ENCODE results near the gene CDC37L1. TPM values are rescaled to one million over a fixed set of nuclear protein-coding genes. Genes with fewer than 3 reads are reported as not detected.

The CDC37L1 gene
- total RNA-seq, 2 experiments from 2014 or later, result 9.2 to 10.7 TPM

DNA sequence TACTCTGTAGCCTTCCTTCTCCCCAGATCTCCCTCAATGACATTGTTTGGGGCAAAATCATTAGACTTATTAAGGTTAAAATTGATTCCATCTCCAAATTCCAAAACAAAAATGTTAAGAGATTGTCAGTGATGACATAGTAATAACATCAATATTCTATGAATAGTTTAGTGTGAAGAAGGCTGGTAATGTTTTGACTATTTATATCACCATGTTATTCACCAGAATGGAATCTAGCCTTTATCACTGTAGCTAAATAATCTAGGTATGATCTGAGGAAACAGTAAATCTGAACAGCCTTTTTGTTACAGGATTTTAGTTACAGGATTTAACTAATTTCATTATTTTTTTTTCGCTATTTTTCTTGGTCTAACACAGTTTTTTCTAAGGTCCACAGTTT, 18.2 kb upstream of the CDC37L1 start:
- ChIA-PET CTCF (no interaction called here), POLR2A (no interaction called here)
- Mint-ChIP-seq H3K27me3 (peaks cover 8% of the 10 kb centered on the region), H3K9me3 (no peaks in the 10 kb centered on the region), H3K4me1 (peaks cover 41% of the 10 kb centered on the region), H3K4me3 (peak overlapping the region; percentile 85), H3K27ac (no peak overlapping the region), H3K36me3 (ENCODE audit: low read depth) (peaks cover 8% of the 10 kb centered on the region)
- no peak for DNase-seq

DNA sequence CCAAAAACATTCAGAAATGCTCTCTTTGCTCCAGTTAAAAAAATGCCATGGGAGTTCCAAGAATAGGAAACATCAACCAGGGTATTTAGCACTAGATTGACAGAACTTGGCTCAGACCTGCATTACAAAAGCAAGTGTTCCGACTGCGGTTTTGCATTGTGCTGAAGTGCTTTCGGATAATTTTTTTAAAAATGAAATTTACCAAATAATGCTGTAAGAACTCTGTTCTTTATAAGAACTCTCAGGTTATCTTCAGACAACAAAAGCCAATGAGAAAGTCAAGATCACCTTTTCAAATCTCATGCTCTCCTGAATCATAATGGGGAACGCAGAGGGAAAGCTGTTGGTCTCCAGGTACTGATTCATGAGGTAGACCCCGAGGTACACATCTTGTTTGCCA, 17.8 kb upstream of the CDC37L1 start:
- H3K27ac Mint-ChIP-seq, result peak overlapping the region; percentile 91
- H3K9me3 Mint-ChIP-seq, result no peaks in the 10 kb centered on the region
- ChIA-PET POLR2A (no interaction called here), CTCF (no interaction called here)
- H3K36me3 Mint-ChIP-seq (ENCODE audit: low read depth), result peaks cover 8% of the 10 kb centered on the region
- H3K4me3 Mint-ChIP-seq, result peak overlapping the region; percentile 85
- H3K27me3 Mint-ChIP-seq, result peaks cover 8% of the 10 kb centered on the region
- peaks cover 45% of the 10 kb centered on the region for H3K4me1 Mint-ChIP-seq
- no peak for DNase-seq

DNA sequence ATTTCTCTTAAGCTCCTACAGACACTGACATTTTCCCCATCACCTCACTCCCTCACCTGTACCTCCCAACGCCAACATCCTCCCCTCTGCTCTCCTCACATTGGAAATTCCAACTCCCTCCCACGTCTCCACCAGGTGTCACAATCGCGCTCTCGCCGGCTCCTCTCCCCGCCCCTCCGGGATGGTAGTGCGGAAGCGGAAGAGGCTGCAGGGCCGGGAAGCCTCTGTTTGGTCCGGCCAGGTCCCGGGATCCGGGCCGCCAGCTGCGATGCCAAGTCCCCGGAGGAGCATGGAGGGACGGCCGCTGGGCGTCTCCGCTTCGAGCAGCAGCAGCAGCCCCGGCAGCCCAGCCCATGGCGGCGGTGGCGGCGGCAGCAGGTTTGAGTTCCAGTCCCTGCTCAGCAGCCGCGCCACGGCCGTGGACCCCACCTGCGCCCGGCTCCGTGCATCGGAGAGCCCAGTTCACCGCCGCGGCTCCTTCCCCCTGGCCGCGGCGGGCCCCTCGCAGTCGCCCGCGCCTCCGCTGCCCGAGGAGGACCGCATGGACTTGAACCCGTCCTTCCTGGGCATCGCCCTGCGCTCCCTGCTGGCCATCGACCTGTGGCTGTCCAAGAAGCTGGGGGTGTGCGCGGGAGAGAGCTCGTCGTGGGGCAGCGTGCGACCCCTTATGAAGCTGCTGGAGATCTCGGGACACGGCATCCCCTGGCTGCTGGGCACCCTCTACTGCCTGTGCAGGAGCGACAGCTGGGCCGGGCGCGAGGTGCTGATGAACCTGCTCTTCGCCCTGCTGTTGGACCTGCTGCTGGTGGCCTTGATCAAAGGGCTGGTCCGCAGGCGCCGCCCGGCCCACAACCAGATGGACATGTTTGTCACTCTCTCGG, 17.0 kb upstream of the CDC37L1 start, which contains the start of gene PLPP6:
Gene PLPP6 (plus strand): TSS at position 187 of the 881 bp plus-strand sequence. CDS start 82 bp downstream, at position 269.
- Mint-ChIP-seq H3K27ac (peak within 1 kb of the TSS; percentile 91), H3K27me3 (peaks cover 8% of the 10 kb centered on the region), H3K4me1 (peaks cover 53% of the 10 kb centered on the region), H3K9me3 (no peaks in the 10 kb centered on the region), H3K4me3 (peak within 1 kb of the TSS; percentile 85), H3K36me3 (ENCODE audit: low read depth) (peaks cover 8% of the 10 kb centered on the region)
- POLR2A ChIA-PET, result no interaction called here
- CTCF ChIA-PET, result interaction anchor here (1.0 to 1.1 kb wide), 3 partner anchors 17 to 318 kb away, joined by 3 read pairs; partner anchors contain the start of gene CDC37L1
- peak; percentile 81 for DNase-seq

DNA sequence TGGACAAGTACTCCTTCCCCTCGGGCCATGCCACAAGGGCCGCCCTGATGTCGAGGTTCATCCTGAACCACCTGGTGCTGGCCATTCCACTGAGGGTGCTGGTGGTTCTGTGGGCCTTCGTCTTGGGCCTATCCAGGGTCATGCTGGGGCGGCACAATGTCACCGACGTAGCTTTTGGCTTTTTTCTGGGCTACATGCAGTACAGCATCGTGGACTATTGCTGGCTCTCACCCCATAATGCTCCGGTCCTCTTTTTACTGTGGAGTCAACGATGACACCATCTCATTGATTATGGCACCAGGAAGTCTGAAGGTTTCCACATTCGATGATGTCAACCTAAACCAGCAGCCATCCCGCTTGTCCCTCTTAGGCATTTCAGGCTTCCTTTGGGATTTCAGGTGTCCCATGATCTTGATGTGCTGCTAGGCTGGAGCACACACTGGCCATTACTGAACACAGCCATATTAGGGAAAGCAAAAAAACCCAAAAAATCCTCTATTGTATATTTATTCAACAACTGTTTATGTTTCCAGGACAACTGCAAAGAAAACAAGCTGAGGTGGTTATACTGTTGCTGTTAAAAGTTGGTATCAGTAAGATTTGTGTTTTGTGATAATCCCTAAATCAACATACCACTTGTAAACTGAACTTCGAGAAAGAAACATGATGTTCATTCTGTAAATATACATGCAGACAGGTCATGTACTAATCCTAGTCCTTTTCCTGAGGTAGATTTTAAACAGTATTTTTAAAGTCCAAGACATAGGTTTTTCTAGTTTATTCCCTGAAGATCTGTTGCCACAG, 16.2 kb upstream of the CDC37L1 start:
- no peak for DNase-seq
- CTCF ChIA-PET, result interaction anchor here (1.0 to 1.1 kb wide), 3 partner anchors 16 to 319 kb away, joined by 3 read pairs; partner anchors contain the start of gene CDC37L1
- H3K4me3 Mint-ChIP-seq, result peak overlapping the region; percentile 85
- peaks cover 8% of the 10 kb centered on the region for H3K36me3 Mint-ChIP-seq (ENCODE audit: low read depth)
- peaks cover 8% of the 10 kb centered on the region for H3K27me3 Mint-ChIP-seq
- no peaks in the 10 kb centered on the region for H3K9me3 Mint-ChIP-seq
- peak overlapping the region; percentile 82 for H3K27ac Mint-ChIP-seq
- POLR2A ChIA-PET, result no interaction called here
- peaks cover 61% of the 10 kb centered on the region for H3K4me1 Mint-ChIP-seq

DNA sequence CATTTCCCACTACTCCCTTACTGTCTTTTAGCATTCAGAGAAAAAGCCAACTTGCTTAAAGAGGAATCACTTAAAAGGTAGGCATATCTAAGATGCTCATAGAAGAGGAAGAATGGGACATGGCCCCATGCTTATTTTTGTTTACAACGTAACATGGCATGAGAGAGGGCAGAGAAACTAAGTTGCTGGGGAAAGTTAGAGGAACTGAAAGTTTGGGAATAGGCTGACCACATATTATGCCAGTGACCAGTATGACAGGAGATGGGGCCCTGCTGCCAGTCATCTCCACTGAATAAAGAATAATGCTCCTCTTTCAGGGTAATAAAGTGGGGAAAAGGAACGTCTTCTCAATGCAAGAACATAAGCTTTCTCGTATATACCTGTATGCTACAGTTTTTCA, 15.4 kb upstream of the CDC37L1 start:
- Mint-ChIP-seq H3K4me1 (peaks cover 67% of the 10 kb centered on the region), H3K27ac (no peak overlapping the region), H3K36me3 (ENCODE audit: low read depth) (peaks cover 8% of the 10 kb centered on the region), H3K4me3 (peak overlapping the region; percentile 85), H3K27me3 (peaks cover 8% of the 10 kb centered on the region), H3K9me3 (no peaks in the 10 kb centered on the region)
- CTCF ChIA-PET, result no interaction called here
- no peak for DNase-seq
- POLR2A ChIA-PET, result no interaction called here

DNA sequence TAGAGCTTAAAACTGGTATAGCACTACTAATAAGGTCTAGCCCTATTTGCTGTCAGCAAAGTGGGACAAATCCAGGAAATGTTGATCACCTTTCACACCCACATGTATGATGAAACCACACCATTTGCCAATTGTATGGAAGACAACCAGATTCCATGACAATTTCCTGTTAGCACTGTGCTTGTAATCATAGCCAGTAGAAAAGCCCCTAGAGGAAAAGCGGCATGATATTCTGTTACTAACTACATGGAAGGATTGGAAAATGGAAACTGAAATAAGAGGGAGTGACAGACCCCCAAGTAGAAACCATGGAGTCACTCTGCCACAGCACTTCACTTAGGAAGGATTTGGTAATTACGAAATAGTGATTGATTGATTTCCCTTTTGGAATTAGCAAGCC, 14.0 kb upstream of the CDC37L1 start:
- H3K4me3 Mint-ChIP-seq, result no peak overlapping the region
- H3K27ac Mint-ChIP-seq, result no peak overlapping the region
- POLR2A ChIA-PET, result interaction anchor here (0.5 kb wide), 1 partner anchor 42 kb away, joined by 3 read pairs; no protein-coding TSS in a partner anchor

DNA sequence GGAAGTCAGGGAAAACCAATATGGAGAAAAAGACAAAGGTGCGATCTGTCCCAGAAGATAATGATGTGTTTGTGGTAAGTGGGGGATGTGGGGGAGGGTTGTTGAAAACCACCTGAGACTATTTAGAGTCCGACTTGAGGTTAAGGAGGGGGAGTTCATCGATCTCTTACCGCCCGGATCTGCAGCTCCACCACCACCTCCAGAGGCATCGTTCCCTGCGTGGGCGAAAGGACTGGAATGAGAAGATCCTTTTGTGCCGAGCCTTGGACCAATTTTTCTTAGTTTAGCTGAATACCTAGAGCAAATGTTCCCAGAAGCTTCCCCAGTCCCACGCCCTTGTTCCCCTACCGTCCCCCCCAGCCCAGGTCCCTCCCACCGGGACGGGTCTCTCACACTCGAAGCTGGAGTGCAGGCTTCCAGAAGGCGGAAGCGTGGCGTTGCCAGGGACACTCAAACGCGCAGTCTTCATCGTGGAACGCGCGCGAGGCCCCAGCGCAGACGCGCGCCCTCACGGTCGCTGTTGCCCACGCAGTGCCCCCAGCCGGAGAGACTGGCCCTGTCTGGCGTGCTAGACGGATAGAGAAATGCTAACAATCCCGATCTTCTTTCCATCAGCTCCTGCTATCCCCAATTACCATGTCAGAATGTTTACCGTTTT, 13.2 kb upstream of the CDC37L1 start, which contains the start of gene SPATA6L:
Gene SPATA6L (minus strand): TSS at position 439 of the 658 bp plus-strand sequence. CDS start 230 bp downstream, at position 209.
- ChIA-PET CTCF (interaction anchor here (1.2 kb wide), 1 partner anchor 8 kb away, joined by 6 read pairs; no protein-coding TSS in a partner anchor), POLR2A (no interaction called here)
- H3K36me3 Mint-ChIP-seq (ENCODE audit: low read depth), result peaks cover 8% of the 10 kb centered on the region
- H3K27me3 Mint-ChIP-seq, result peaks cover 3% of the 10 kb centered on the region
- peak within 1 kb of the TSS; percentile 61 for H3K4me3 Mint-ChIP-seq
- H3K4me1 Mint-ChIP-seq, result peaks cover 81% of the 10 kb centered on the region
- DNase-seq, result peak; percentile 41
- H3K27ac Mint-ChIP-seq, result peak within 1 kb of the TSS; percentile 69
- H3K9me3 Mint-ChIP-seq, result no peaks in the 10 kb centered on the region

More for the DNA sequence above, 14.0 kb upstream of the CDC37L1 start:
- CTCF ChIA-PET, result interaction anchor here (0.6 to 1.2 kb wide), 2 partner anchors 9 to 33 kb away, joined by 3 to 6 read pairs; no protein-coding TSS in a partner anchor
- H3K4me1 Mint-ChIP-seq, result peaks cover 73% of the 10 kb centered on the region
- peaks cover 8% of the 10 kb centered on the region for H3K36me3 Mint-ChIP-seq (ENCODE audit: low read depth)
- no peak for DNase-seq
- H3K9me3 Mint-ChIP-seq, result no peaks in the 10 kb centered on the region
- peaks cover 3% of the 10 kb centered on the region for H3K27me3 Mint-ChIP-seq

DNA sequence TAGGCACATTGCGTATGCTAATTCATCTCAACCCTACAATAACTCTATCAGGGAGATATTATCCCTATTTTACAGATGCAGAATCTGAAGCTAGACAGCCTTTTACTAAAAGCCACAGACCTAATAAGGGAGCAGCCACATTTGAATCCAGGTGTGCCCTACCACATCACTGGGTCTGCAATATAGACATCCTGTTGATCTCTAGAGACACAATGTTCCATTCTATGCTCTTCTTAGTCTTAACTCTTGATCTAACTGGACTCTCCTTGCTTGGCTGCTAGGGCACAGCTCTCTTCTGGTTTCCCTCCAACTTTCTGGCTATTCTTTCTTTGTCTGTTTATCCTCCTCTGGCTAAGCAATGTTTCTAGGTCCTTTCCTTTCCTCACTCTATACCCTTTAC, 11.7 kb upstream of the CDC37L1 start:
- no peak overlapping the region for H3K4me3 Mint-ChIP-seq
- peak; percentile 31 for DNase-seq
- POLR2A ChIA-PET, result no interaction called here
- peaks cover 75% of the 10 kb centered on the region for H3K4me1 Mint-ChIP-seq
- H3K27ac Mint-ChIP-seq, result peak overlapping the region; percentile 0
- H3K9me3 Mint-ChIP-seq, result no peaks in the 10 kb centered on the region
- peaks cover 3% of the 10 kb centered on the region for H3K27me3 Mint-ChIP-seq
- peaks cover 8% of the 10 kb centered on the region for H3K36me3 Mint-ChIP-seq (ENCODE audit: low read depth)
- CTCF ChIA-PET, result no interaction called here

DNA sequence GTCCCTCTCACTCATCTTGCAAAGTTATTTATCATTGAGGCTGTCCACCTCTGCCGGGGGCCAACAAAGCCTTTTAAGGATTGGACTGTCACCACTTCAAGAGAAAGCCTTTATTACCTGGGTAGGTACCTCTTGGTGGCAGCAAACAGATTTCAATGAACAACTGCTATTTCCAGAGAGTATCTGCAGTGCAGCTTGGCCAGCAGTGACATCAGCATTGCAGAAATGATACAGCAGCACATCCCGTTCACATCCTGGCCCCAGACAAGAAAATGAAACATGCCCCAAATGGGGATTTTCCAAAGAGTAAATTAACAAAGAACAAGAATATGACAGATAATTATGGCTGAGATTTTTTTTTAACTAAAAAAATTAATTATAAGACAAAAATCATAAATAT, 10.8 kb upstream of the CDC37L1 start:
- peaks cover 3% of the 10 kb centered on the region for H3K27me3 Mint-ChIP-seq
- H3K27ac Mint-ChIP-seq, result no peak overlapping the region
- H3K4me3 Mint-ChIP-seq, result no peak overlapping the region
- no peak for DNase-seq
- CTCF ChIA-PET, result no interaction called here
- peaks cover 2% of the 10 kb centered on the region for H3K36me3 Mint-ChIP-seq (ENCODE audit: low read depth)
- POLR2A ChIA-PET, result no interaction called here
- no peaks in the 10 kb centered on the region for H3K9me3 Mint-ChIP-seq
- H3K4me1 Mint-ChIP-seq, result peaks cover 66% of the 10 kb centered on the region

DNA sequence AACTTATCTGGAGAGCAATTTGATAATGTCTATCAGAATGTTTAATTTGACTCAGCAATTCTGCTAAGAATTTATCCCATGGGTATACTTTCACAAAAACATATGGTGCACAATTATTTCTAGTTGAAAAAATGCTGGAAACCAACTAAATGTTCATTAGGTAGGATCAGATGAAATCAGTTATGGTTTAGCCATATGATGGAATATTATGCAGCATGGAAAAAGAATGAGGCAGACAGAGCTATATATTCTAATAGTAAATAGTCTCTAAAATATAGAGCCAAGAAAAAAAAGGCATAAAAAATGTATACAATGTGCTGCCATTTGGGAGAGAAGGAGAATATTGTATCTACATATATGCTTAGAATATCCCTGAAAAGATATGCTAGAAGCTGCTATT, 9.5 kb upstream of the CDC37L1 start:
- no peaks in the 10 kb centered on the region for H3K9me3 Mint-ChIP-seq
- H3K27me3 Mint-ChIP-seq, result peaks cover 3% of the 10 kb centered on the region
- no peaks in the 10 kb centered on the region for H3K36me3 Mint-ChIP-seq (ENCODE audit: low read depth)
- CTCF ChIA-PET, result no interaction called here
- H3K4me1 Mint-ChIP-seq, result peaks cover 54% of the 10 kb centered on the region
- H3K4me3 Mint-ChIP-seq, result no peak overlapping the region
- no peak for DNase-seq
- H3K27ac Mint-ChIP-seq, result peak overlapping the region; percentile 31
- POLR2A ChIA-PET, result no interaction called here

DNA sequence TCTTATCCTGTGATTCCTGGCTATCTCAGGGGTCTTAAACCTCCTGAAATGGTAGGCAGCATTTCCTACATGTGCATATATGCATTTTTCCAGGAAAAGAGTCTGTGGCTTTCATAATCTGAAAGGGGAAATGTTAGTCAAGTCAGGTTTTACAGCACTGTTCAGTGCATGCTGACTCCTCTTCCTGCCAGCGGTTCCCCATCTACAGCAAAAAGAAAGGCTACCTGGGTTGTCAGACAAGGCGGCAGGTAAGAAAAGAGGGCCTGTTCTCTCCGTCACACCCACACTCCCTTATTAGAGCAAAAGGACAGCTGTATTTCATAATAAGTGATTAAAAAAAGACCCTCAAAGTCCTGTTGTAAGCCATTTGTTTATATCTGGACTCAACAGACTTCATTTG, 8.8 kb upstream of the CDC37L1 start:
- Mint-ChIP-seq H3K9me3 (no peaks in the 10 kb centered on the region), H3K27me3 (peaks cover 3% of the 10 kb centered on the region), H3K4me3 (no peak overlapping the region), H3K4me1 (peaks cover 47% of the 10 kb centered on the region), H3K27ac (peak overlapping the region; percentile 14), H3K36me3 (ENCODE audit: low read depth) (no peaks in the 10 kb centered on the region)
- CTCF ChIA-PET, result interaction anchor here (0.9 kb wide), 1 partner anchor 332 kb away, joined by 3 read pairs; no protein-coding TSS in a partner anchor
- POLR2A ChIA-PET, result no interaction called here
- DNase-seq, result no peak

DNA sequence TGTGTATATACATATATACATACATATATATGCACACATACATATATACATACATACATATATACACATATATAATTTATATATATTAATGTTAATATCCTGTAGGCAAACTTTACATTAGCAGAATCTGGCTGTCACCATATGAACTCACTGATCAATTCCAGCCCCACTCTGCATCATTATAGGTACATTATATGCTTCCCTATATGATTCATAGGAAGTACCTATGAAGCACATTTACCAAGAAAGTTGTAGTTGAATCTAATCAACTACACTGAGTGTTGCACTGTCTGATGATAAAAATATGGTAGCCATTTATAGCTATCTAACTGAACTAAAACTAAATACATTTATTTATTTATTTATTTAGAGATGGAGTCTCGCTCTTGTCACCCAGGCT, 7.6 kb upstream of the CDC37L1 start:
- H3K4me1 Mint-ChIP-seq, result peaks cover 35% of the 10 kb centered on the region
- no peaks in the 10 kb centered on the region for H3K27me3 Mint-ChIP-seq
- H3K9me3 Mint-ChIP-seq, result no peaks in the 10 kb centered on the region
- POLR2A ChIA-PET, result no interaction called here
- peaks cover 2% of the 10 kb centered on the region for H3K36me3 Mint-ChIP-seq (ENCODE audit: low read depth)
- H3K27ac Mint-ChIP-seq, result no peak overlapping the region
- H3K4me3 Mint-ChIP-seq, result no peak overlapping the region
- CTCF ChIA-PET, result interaction anchor here (0.9 to 1.5 kb wide), 4 partner anchors 27 to 333 kb away, joined by 3 read pairs; no protein-coding TSS in a partner anchor
- DNase-seq, result no peak

All from activated CD4-positive, alpha-beta T cell treated with anti-CD3 and anti-CD28 coated beads, Interleukin-2, amount 10 ng/mL, durations not matched to agents 7 days and 5 days (primary cell).